ENCODE data around the gene DPF3.

The DPF3 gene

DNA sequence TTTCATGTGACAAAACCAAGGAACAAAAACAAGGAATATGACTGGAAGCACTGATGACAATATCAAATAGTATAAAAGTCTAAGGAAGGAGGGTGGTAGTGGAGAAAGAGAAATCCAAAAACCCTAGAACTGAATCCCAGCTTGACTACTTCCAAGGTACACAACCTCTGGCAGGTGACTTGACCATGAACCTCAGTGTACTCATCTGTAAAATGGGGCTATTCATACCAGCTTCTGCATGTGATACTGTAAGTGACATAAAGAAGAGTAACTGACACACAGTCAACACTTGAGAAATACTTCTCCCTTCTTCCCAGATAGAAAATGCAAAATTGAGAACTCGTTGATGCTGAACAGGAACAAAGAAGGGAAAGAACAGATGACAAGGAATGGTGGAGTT, 10.3 kb upstream of the DPF3 start:
- DNase-seq = no peak

DNA sequence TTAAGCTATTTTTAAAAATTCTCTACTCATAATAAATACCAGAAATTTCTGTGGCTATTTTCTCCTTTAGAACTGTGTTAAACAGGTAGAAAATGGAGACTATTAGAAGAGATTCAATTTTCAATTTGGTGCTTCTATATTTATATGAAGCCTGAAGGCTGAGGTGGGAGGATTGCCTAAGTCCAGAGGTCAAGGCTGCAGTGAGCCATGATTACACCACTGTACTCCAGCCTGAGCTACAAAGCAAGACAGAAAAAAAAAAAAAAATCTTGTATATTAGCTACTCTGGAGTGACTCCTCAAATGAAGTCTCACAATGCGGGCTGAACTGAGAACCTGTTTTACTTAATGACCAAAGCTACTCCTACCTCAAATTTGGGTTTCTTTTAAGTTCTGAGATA, 9.8 kb upstream of the DPF3 start:
- no peak for DNase-seq

DNA sequence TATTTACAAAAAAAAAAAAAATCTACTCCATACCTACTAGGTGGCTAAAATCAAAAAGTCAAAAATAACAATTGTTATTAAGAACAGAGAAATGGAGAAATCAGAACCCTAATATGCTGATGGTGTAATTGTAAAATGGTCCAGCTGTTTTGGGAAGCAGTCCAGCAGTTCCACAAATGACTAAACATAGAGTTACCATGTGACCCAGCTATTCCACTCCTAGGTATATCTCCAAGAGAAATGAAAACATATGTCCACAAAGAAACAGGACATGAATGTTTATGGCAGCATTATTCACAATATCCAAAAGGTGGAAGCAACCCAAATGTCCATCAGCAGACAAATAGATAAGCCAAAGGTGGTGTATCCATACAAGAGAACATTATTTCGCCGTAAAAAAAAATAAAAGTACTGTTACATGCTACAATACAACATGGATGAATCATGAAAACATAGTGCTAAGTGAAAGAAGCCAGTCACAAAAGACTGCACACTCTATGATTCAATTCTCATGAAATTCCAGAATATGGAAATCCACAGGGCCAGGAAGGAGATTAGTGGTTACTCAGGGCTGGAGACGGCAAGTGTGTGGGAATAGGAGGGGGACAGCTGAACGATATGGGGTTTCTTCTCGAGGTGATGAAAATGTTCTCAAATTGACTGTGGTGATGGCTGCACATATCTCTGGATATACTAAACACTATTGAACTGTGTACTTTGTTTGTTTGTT, 9.1 kb upstream of the DPF3 start:
- no peak for DNase-seq

DNA sequence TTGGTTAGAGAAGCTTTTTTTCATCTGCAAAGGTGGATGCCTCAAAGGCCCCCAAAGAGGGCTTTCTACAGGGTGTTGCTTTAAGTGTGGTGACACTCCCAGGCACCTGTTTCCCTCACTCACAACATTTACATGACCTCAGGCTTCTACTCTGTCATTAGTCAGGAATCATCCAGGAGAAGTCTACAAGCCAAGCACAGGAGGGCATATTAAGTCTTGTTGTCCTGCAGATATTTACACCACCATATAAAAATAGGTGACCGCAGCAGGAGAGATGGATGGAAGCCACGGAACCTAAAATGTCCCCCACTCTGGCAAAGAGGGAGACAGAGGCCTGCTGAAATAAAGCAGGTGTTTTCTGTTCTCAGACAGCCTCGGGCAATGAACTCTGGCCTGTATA, 7.5 kb upstream of the DPF3 start:
- DNase-seq = no peak

DNA sequence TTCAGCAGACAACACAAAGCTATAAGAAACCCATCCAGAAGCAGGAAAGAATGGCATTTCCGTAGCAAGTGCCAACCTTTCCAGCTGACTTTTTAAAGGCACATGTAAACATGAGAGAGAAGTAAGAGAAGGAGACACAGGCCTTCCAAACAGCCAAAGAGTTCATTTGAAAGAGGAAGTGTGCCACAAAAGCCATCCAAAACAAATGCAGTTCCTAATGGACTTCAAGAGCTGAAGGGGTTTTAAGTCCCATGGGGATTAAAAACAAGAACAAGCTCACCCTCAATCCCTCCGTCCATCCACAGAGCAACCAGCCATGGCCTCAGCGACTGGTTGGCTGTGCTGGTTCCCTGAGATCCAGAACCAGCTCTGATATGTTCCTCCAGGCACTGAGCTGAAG, 4.5 kb upstream of the DPF3 start:
- DNase-seq = no peak

DNA sequence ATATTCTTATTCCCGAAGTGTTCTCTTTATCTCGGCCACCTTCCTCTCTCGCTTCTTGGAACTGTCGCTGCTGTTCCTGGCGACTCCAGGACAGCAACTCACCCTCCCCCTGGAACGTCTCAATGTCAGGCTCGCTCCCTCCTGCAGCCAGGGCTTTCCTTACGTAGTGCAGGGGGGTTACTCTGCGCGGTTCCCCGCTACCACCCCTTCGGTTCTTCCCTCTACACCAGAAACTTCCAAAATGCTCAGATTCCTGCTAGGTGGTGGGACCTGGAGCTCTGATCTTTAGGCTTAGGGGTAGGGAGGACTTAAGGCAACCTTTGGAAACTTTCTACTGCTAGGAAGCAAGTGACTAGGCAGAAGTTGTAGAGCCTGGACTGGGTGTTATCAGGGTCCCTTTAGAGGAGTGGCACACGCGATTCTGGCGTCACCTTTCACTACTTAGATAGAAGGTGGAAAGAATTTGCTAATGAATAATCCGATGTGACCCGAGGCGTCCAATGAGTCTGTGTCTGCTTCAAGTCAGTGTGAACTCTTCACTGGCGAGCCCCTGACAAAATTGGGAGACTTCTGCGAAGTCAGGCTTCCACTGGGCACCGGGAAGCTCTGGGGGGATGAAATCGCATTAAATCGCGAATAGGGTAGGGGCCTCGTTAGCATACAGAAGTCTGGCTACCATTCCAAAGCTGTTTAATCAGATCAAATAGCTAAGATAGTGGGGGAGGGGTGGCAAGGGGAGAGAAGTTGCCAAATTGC, 900 bp upstream of the DPF3 start:
- DNase-seq = no peak

DNA sequence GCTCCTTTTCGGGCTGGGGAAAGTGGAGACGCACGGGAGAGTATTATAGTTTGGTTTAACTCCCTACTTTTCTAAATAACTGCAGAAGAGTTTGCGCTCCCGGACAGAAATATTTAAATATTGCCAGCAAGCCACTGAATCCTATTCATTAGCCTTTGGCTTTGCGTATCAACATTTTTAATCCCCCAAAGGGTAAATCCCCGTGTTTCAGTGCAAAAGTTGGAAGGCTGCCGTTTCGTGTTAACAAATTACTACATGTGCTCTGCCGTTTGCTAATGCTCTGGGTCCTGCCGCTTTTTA, 372 bp upstream of the DPF3 start:
- DNase-seq = no peak

DNA sequence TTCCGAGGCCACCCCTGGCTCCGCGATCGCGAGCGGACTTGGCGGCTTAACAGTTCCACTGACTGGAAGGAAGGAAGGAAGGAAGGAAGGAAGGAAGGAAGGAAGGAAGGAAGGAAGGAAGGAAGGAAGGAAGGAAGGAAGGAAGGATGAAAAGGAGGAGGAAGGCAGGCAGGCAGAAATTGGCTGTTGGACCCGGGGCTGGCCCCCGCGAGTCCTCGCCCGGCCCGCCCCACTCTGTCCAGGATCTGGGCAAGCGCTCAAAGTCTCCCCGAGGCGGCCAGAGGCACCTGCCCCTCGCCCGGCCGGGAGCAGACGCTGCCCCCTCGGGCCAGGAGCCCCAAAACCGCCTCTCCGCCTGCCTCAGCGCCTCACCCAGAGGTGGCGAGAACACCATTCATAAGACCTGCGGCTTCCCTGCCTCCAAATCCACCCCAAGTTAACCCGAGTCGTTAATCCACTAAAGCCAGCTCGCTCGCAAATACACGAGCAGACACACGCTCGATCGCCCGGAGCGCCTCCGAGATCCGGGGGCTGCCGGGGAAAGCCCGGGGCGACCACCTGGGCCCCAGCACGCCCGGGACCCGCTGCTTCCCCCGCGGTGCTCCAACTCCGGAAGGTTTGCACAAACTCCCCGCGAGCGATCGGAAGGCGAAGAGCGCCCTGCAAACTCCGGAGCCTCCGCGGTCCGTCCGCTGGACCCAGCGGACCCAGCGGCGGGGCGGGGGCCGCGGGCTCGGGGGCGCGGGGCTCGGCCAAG, 844 bp downstream of the DPF3 start:
- DNase-seq = no peak

DNA sequence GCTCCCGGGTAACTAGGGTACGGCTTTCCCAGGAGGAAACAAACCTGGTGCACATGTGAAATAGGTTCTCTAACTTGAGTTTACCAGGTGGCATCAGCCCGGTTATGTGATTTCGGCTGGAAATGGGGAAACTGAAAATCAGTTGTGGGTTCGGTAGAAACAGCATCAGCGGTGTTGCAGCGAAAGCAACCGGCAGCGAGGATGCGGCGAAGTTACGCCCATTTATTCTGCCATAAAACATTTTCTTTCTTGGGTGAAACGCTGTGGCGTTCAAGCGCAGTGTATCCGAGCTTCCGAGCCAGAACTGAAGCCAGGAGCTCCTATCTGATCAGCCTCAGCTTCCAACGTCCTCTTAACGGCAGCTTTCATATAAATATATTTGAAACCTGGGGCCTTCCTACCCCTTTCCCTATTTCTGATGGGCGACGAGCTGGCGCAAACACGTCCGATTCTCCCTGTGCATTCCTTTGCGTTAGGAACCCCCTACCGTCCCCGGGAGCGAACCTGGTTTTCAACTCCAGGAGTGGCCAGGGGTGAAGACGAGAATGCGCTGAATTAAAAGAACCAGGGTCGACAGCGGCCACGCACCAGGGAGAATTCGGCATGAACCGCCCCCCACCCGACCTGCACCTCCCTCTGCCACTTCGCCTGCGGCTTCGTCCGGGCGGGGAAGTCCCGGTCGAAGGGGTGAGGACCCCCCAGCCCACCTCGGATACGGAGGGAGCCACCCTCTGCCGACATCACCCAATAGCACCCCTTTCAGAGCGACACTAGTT, 1.6 kb downstream of the DPF3 start:
- DNase-seq = peak; percentile 31

DNA sequence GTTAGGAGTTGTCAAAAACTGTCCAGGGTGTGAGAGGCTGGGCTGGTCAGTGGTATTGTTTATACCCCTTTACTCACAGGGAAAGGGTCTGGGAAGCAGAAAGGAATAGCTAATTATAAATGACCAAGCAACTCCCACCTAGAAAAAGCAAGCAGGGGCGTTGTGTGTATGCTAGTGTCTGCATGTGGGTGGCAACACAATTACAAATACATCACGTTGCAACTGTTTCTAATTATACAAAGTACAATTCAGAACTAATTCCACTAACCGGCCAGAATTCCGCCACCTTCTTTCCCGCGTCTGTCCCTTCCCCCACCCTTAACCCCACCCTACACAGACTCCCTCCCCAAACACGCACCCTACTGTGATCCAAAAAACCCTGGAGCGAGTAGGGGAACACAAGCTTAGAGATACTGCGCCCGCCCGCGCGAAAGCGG, 2.2 kb downstream of the DPF3 start:
- no peak for DNase-seq

DNA sequence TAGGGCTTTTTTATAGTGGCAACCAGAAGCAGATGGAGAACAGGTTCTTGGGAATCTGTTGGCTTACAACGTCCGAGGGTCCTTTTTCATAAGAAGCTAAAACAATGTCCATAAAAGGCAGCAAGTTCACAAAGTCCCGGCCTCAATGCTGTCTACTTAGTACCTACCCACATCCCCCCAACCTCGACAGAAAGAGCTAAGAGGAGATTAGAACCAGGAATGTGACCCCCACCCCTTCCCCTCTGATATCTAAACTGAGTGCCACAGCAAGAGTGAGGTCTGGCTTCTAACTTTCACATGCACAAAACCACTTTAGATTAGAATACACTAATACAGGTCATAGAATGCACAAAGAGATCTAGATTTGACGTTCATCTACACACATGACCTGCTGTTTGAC, 4.5 kb downstream of the DPF3 start:
- no peak for DNase-seq

DNA sequence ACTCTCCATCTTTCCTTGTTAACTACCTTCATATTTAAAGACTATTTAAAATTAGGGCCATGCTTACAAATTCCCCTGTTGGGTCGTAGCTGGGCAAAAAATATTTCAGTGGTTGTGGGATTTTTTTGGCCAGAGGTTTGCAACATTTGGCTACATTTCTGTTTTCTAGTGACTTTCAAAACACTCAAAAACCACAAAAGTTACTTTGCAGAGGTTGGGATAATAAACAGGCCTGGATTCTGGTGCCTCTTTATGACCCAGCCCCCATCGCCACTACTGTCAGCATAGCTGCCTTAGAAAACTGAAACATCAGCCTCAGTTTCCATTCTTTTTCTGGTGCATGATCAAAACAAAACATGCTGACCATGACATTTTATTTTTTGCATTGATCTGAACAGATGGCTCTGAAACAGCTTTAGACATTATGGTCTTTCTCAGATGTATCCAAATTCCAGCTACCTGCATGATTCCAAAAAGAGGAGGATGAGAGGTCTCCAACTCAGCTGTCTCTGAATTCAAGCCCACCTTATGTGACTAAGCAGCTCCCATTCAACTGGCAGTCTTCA, 5.2 kb downstream of the DPF3 start:
- DNase-seq = peak; percentile 41

DNA sequence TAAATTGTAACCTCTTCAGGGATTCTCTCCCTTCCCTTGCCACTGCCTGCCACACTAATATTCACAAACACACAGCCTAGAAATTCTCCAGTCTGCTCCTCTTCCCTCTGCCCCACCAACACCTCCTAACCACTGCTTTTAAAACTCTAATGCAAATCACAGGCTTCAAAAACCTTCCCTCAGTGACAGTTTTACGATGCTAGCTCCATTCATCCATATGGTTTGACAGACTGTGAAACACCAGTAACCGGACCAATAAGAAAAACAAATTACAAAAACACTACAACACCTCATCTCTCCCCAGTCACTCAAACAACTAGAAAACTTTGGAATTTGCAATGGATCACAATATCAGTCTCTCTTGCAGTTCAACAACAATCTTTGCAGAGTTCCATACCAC, 5.7 kb downstream of the DPF3 start:
- DNase-seq = no peak

DNA sequence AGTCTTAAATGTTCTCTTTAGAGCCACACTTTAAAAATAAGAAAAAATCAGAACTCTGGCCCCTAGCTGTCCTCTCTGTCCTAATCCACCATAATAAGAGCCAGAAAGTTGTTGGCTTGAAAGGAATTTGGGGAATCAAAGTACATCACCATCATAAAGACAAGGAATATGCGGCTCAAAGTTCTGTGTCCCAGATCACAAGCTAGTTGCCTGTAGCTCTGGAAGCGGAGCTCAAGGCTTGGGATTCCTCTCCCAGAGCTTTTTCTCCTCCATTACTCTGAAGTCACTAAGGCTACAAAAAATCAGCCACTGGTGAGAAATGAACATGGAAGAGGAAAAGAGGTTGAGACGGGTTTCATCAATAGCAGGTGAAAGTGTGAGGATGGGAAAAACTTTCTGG, 6.4 kb downstream of the DPF3 start:
- no peak for DNase-seq

DNA sequence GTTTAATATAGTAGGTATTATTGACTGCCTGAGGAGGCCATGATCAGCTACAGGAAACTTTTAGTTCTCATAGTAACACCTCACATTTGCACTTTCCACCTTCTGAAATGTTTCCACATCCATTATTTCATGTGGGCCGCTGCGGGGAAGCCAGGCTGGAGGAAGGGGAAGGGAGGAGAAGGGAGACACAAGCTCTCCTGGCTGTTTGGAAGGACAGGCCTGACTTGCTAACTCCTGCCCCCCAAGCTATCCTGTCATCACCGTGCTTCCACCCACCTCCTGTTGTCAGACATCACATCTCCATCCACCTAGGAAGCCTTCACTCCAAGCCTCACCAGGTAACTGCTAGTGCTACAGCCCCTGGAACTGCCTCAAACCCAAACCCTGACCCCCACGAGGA, 9.5 kb downstream of the DPF3 start:
- no peak for DNase-seq

DNA sequence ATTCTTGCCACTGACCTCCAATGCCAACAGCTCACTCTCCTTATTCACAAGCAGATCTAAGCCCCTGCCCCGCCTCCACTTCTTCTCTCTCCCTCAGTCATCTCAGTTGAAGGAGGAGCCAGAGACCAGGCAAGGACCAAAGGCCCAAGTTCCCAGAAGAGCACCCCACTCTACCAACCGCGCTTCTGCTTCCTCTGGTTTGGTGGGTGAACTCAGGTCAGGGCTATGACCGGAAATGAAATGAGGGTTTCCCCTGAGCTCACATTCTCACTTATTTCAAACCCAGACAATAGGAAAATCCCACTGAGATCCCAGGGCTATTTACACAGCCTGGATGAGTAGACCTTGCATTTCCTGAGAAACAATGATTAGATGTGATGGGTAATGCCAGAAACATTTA, 9.9 kb downstream of the DPF3 start:
- DNase-seq = no peak

DNA sequence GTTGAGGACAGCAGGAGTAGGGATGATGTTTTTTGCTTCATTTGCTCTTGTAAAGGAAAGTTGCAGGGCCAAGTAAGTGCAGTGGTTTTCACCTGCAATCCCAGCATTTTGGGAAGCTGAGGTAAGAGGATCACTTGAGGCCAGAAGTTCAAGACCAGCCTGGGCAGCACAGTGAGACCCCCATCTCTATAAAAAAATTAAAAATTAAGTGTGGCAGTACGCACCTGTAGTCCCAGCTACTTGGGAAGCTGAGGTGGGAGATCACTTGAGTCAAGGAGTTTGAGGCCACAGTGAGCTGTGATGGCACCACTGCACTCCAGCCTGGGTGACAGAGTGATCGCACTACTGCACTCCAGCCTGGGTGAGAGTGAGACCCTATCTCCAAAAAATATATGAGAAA, 10.8 kb downstream of the DPF3 start:
- DNase-seq = no peak

DNA sequence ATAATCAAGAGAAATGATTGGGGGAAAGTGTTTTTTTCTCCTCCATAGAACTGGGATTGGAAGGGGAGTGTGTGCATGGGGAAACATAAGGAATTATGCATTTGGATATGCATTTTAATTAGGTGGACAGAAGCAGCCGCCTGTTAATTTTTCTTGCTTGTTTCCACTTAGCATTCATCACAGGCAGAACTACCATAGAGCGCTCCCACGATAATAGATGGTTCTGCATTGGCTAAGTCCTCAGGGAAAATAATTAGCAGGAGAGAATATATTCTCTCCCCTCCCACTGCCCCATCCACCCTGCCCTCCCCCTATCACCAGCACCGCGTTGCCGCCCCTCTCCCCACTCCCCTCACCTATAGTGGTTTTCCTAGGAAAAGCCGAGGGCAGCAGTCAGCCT, 11.4 kb downstream of the DPF3 start:
- no peak for DNase-seq

DNA sequence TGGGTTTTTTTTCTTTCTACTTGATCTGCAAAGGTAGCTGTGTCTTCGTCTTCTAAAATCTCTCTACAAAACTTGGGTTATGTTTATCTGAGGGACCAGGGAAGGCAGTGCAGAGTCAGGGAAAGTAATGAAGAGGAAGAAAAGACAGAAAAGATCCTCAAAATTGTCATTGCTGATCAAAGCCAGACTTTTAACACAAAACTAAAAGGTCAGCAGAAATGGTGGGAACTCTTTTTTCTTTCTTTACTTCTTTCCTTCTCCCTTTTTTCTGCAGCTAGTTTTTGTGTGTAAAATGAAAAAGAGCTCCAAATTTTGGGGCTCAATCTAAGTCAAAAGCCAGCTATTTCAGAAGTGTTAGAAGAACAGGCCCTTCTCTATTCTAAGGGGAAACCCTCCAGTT, 11.9 kb downstream of the DPF3 start:
- DNase-seq = no peak

DNA sequence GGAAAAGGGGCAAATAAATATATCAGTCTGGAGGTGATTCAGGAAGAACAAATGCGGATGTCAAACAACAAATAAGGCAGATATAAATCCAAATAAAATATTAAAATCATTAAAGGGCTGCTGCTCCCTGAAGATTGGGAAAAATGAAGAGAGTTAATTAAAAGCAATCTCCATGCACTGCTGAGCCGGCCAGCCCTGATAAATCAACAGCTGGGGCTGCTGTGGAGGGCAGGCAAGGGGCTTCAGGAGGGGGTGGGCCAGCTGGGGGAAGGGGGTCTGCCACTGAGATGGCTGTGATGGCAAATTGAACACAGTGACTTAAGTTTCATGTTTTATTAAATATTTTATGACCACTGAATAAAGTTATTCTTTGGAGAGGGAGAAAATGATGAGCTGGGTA, 12.4 kb downstream of the DPF3 start:
- no peak for DNase-seq

DNA sequence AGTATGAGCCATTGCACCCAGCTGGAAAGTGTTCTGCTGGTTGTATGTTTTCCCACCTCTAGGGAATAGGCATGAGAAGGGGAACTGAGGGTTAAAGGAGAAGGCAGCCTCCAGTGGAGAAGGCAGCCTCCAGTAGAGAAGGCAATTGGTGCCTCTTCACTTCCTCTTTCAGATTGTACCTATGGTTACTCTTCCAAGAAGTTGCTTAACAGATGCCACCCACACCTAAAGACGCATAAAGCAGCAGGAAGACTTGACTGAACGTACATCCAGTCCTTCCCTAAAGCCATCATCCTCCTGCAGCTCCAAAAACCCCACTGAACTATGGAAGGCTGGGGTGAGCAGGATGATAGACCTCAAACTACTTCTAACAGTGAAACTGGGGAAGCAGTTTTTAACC, 13.1 kb downstream of the DPF3 start:
- DNase-seq = no peak

DNA sequence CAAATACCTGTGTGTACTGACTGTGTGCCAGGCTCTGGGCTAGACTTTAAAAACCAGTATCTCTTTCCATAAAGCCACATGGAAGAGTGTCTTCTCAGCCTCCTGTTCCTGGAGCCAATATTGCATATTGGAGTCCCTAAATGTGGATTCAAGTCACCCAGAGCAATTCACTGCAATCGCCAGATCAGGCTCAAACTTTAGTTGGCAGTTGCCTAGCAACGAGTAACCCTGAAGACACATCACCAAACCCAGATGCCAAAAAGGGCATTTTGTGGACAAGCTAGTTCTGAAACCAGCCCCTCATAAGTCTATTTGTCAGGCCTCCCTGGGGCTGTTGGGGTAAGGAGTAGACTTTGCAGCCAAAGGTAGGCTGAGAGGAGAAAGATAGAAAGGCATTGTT, 13.7 kb downstream of the DPF3 start:
- no peak for DNase-seq

DNA sequence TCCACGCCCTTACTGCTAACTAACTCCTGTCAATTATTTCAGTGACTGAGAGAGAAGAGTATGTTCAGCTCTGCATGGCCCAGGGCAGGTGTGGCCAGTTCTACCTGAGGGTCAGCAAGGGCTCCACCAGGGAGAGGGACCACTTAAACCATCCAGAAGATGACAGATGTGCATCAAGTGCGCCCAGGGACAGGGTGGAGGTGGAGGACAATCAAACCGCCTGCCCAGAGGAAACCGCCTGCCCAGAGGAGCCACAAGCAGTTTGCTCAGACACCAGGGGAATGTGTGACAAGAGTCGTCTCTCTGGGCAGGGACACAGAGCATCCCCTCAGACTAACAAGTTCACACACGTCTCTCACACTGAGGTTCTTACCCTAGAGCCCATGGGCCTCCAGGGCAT, 14.5 kb downstream of the DPF3 start:
- no peak for DNase-seq

Measured in fibroblast of skin of right quadriceps (primary cell).